Fibroblast of the aortic adventitia (primary cell): Measurements from ENCODE around the gene BEST1. TPM values are rescaled to one million over a fixed set of nuclear protein-coding genes. Genes with fewer than 3 reads are reported as not detected.

Experiments
- DNase-seq: peaks from one replicate; pipeline ENCODE4 v3.0.0-alpha.2; 2010; ENCODE audit warnings: low read depth
- H3K4me3 ChIP-seq: 2 replicates; pipeline ENCODE4 v1.5.1; 2011; ENCODE audit warnings: low read depth, mild to moderate bottlenecking, control low read depth, low read length, moderate library complexity
- CTCF ChIP-seq: IDR thresholded peaks from 2 replicates; pipeline ENCODE4 v1.5.1; 2011; ENCODE audit warnings: mild to moderate bottlenecking, low read length, control low read depth, inconsistent platforms; ENCODE audit not compliant: insufficient read depth
- total RNA-seq: library from RNA; depleted of rRNA; stranded (reverse); fragments of >200 nt; gene quantifications from 2 replicates; pipeline ENCODE4 v1.2.3, GENCODE V29; 2012; ENCODE audit warnings: low replicate concordance

The BEST1 gene
- total RNA-seq, 1 donor = 3.1 TPM

- H3K4me3 ChIP-seq = no peak overlapping the region
- peak; percentile 65 for DNase-seq
Observed at GRCh38 chr11:61973476-61974162, 23.5 kb downstream of the BEST1 start.

GRCh38 chr11:61974766-61975631 is 24.8 kb downstream of the BEST1 start:
- H3K4me3 ChIP-seq = no peak overlapping the region
- peak; percentile 50 for DNase-seq

More at GRCh38 chr11:61973476-61974162, 23.5 kb downstream of the BEST1 start:
- TF ChIP-seq CTCF = peak; percentile 10

GRCh38 chr11:61975638-61976419 is 25.7 kb downstream of the BEST1 start:
- H3K4me3 ChIP-seq = no peak overlapping the region
- no peak for DNase-seq
- no peak for TF ChIP-seq CTCF

More at GRCh38 chr11:61974766-61975631, 24.8 kb downstream of the BEST1 start:
- no peak for TF ChIP-seq CTCF

GRCh38 chr11:61976420-61976800 is 26.3 kb downstream of the BEST1 start:
- DNase-seq = no peak
- TF ChIP-seq CTCF = no peak
- H3K4me3 ChIP-seq = no peak overlapping the region

- DNase-seq = no peak
- no peak overlapping the region for H3K4me3 ChIP-seq
- no peak for TF ChIP-seq CTCF
Observed at GRCh38 chr11:61976813-61977475, 26.8 kb downstream of the BEST1 start.
